H9 (cell line): ENCODE measurements around the gene SAMD14. TPM values are rescaled to one million over a fixed set of nuclear protein-coding genes. Genes with fewer than 3 reads are reported as not detected.
A peak's percentile ranks its signal among the peaks of the same experiment; 100 is the strongest.

ENCODE experiments used
- DNase-seq: peaks from one replicate; pipeline ENCODE4 v3.0.0-alpha.2; 2017
- H2AFZ ChIP-seq: one replicate; pipeline ENCODE4 v1.6.1; 2013; ENCODE audit warnings: mild to moderate bottlenecking, low read length, control low read depth, moderate library complexity
- H2AK5ac ChIP-seq: 2 replicates; pipeline ENCODE4 v1.6.1; 2013; ENCODE audit warnings: low read length, control low read depth, mixed read lengths; ENCODE audit not compliant: insufficient read length
- H2BK120ac ChIP-seq: one replicate; pipeline ENCODE4 v1.6.1; 2013; ENCODE audit warnings: low read depth, mild to moderate bottlenecking, low read length, control low read depth, inconsistent platforms; ENCODE audit not compliant: poor library complexity, severe bottlenecking
- H2BK12ac ChIP-seq: 2 replicates; pipeline ENCODE4 v1.6.1; 2013; ENCODE audit warnings: low read length, control low read depth, mixed read lengths, low read depth; ENCODE audit not compliant: insufficient read length
- H2BK15ac ChIP-seq: 2 replicates; pipeline ENCODE4 v1.6.1; 2013; ENCODE audit warnings: low read depth, low read length, control low read depth
- H2BK20ac ChIP-seq: one replicate; pipeline ENCODE4 v1.6.1; 2013; ENCODE audit warnings: low read depth, mild to moderate bottlenecking, low read length, control low read depth, inconsistent platforms; ENCODE audit not compliant: poor library complexity, severe bottlenecking
- H2BK5ac ChIP-seq: 2 replicates; pipeline ENCODE4 v1.6.1; 2013; ENCODE audit warnings: low read length, control low read depth, mixed read lengths; ENCODE audit not compliant: insufficient read length
- H3K14ac ChIP-seq: 2 replicates; pipeline ENCODE4 v1.6.1; 2013; ENCODE audit warnings: low read length, control low read depth; ENCODE audit not compliant: insufficient read depth
- H3K18ac ChIP-seq: 2 replicates; pipeline ENCODE4 v1.6.1; 2013; ENCODE audit warnings: low read depth, mild to moderate bottlenecking, mixed read lengths, low read length, control low read depth; ENCODE audit not compliant: insufficient read length
- H3K23ac ChIP-seq: 2 replicates; pipeline ENCODE4 v1.6.1; 2013; ENCODE audit warnings: low read length, control low read depth, mixed read lengths, low read depth; ENCODE audit not compliant: insufficient read length
- H3K23me2 ChIP-seq: 2 replicates; pipeline ENCODE4 v1.6.1; 2013; ENCODE audit warnings: low read depth, mild to moderate bottlenecking, mixed read lengths, low read length, control low read depth; ENCODE audit not compliant: insufficient read length, poor library complexity, severe bottlenecking
- H3K27ac ChIP-seq: 2 replicates; pipeline ENCODE4 v1.5.1; 2013; ENCODE audit warnings: low read length, control low read depth, mixed read lengths, low read depth; ENCODE audit not compliant: insufficient read length
- H3K27me3 ChIP-seq: 2 replicates; pipeline ENCODE4 v1.6.1; 2013; ENCODE audit warnings: low read length, control low read depth, inconsistent platforms; ENCODE audit not compliant: insufficient read depth
- H3K4ac ChIP-seq: 2 replicates; pipeline ENCODE4 v1.6.1; 2013; ENCODE audit warnings: low read depth, mild to moderate bottlenecking, control low read depth, inconsistent platforms, low read length, moderate library complexity
- H3K4me1 ChIP-seq: 2 replicates; pipeline ENCODE4 v1.6.1; 2013; ENCODE audit warnings: low read length, control low read depth, inconsistent platforms; ENCODE audit not compliant: insufficient read depth
- H3K4me2 ChIP-seq: 2 replicates; pipeline ENCODE4 v1.6.1; 2013; ENCODE audit warnings: low read length, control low read depth, mixed read lengths; ENCODE audit not compliant: insufficient read length, insufficient read depth
- H3K56ac ChIP-seq: 2 replicates; pipeline ENCODE4 v1.6.1; 2013; ENCODE audit warnings: low read depth, mild to moderate bottlenecking, mixed read lengths, low read length, control low read depth; ENCODE audit not compliant: insufficient read length
- H3K79me1 ChIP-seq: 2 replicates; pipeline ENCODE4 v1.6.1; 2013; ENCODE audit warnings: low read depth, mild to moderate bottlenecking, moderate library complexity, low read length, control low read depth, inconsistent platforms; ENCODE audit not compliant: insufficient read depth, poor library complexity, severe bottlenecking
- H3K79me2 ChIP-seq: 2 replicates; pipeline ENCODE4 v1.6.1; 2013; ENCODE audit warnings: low read length, control low read depth, inconsistent platforms; ENCODE audit not compliant: insufficient read depth
- H3K9ac ChIP-seq: 2 replicates; pipeline ENCODE4 v1.6.1; 2013; ENCODE audit warnings: low read length, control low read depth, mixed read lengths; ENCODE audit not compliant: insufficient read length; ENCODE audit errors: extremely low read depth
- H3K9me3 ChIP-seq: one replicate; pipeline ENCODE4 v1.6.1; 2013; ENCODE audit warnings: low read depth, low read length, inconsistent platforms; ENCODE audit not compliant: control insufficient read depth
- H3T11ph ChIP-seq: one replicate; pipeline ENCODE4 v1.6.1; 2013; ENCODE audit warnings: mild to moderate bottlenecking, low read length, control low read depth, inconsistent platforms
- H4K20me1 ChIP-seq: one replicate; pipeline ENCODE4 v1.6.1; 2013; ENCODE audit not compliant: control insufficient read depth, insufficient read length, insufficient read depth
- H4K5ac ChIP-seq: 2 replicates; pipeline ENCODE4 v1.6.1; 2013; ENCODE audit warnings: low read depth, mild to moderate bottlenecking, mixed read lengths, low read length, control low read depth; ENCODE audit not compliant: insufficient read length
- H4K8ac ChIP-seq: replicated peaks from 2 replicates; pipeline ENCODE4 v1.6.1; 2013; ENCODE audit warnings: low read length, control low read depth, mixed read lengths, low read depth; ENCODE audit not compliant: insufficient read length
- H4K91ac ChIP-seq: 2 replicates; pipeline ENCODE4 v1.6.1; 2013; ENCODE audit warnings: low read depth, mild to moderate bottlenecking, moderate library complexity, mixed read lengths, low read length, control low read depth; ENCODE audit not compliant: insufficient read length
- H3K27ac Mint-ChIP-seq, 3 experiments: 2 replicates in 2 of 3; 3 replicates in 1 of 3; pipeline ENCODE4 v1.8.0; 2020 to 2021; ENCODE audit warnings: mixed read lengths in 3 of 3, mild to moderate bottlenecking in 1 of 3, moderate library complexity in 1 of 3
- H3K27me3 Mint-ChIP-seq: 2 replicates; pipeline ENCODE4 v1.8.0; 2021; ENCODE audit warnings: low read depth, mild to moderate bottlenecking, moderate library complexity, mixed read lengths
- H3K36me3 Mint-ChIP-seq, 3 experiments: 2 replicates in 2 of 3; 3 replicates in 1 of 3; pipeline ENCODE4 v1.8.0; 2020 to 2021; ENCODE audit warnings: low read depth in 3 of 3, mixed read lengths in 3 of 3; ENCODE audit not compliant: insufficient read depth in 1 of 3
- H3K4me1 Mint-ChIP-seq, 2 experiments: 2 replicates each; pipeline ENCODE4 v1.8.0; 2020; ENCODE audit warnings: mixed read lengths in 2 of 2
- H3K4me3 Mint-ChIP-seq, 2 experiments: 2 replicates in 1 of 2; 3 replicates in 1 of 2; pipeline ENCODE4 v1.8.0; 2020 to 2021; ENCODE audit warnings: mild to moderate bottlenecking in 2 of 2, mixed read lengths in 2 of 2, moderate library complexity in 1 of 2
- H3K9me3 Mint-ChIP-seq, 2 experiments: 2 replicates in 1 of 2; 3 replicates in 1 of 2; pipeline ENCODE4 v1.8.0; 2020; ENCODE audit warnings: mild to moderate bottlenecking in 2 of 2, mixed read lengths in 2 of 2, moderate library complexity in 1 of 2
- CTCF ChIP-seq: fragments of 200-600 bp; sonication (generic); conservative IDR thresholded peaks from 3 replicates; pipeline ENCODE4 v1.8.0; 2021; ENCODE audit warnings: antibody characterized with exemption, mild to moderate bottlenecking
- WGBS: extraction: QIAGEN DNeasy Blood & Tissue Kit; methylation state at CpG from one replicate; pipeline ENCODE4 v1.1.7; 2013; ENCODE audit warnings: missing lambda C conversion rate, low lambda C conversion rate, mixed read lengths; ENCODE audit not compliant: insufficient read length; ENCODE audit errors: extremely low coverage; 5-methylcytosine and 5-hydroxymethylcytosine counted together
- total RNA-seq: library from RNA; stranded (reverse); gene quantifications from 2 replicates; pipeline ENCODE4 v1.2.1, GENCODE V29; 2021

Gene SAMD14
- total RNA-seq, 1 experiment from 2014 or later: 5.9 TPM

- Histone ChIP-seq H2AK5ac (no peak overlapping the region), H2BK15ac (no peak overlapping the region), H3K56ac (no peak overlapping the region), H3K27me3 (no peaks in the 10 kb centered on the region; the same call in 1 of the 2 replicates), H3T11ph (no peak overlapping the region), H2BK5ac (no peak overlapping the region), H3K14ac (no peak overlapping the region), H3K27ac (no peak overlapping the region), H3K9ac (no peak overlapping the region), H2BK20ac (no peak overlapping the region), H3K9me3 (no peaks in the 10 kb centered on the region), H3K79me2 (no peaks in the 10 kb centered on the region), H4K8ac (no peak overlapping the region), H3K23me2 (peaks cover 4% of the 10 kb centered on the region), H4K20me1 (peaks cover 2% of the 10 kb centered on the region), H2BK120ac (no peak overlapping the region), H3K23ac (no peak overlapping the region), H4K5ac (no peak overlapping the region), H3K4me1 (peaks cover 5% of the 10 kb centered on the region; the same call in 1 of the 2 replicates), H2AFZ (no peak overlapping the region), H3K4ac (no peak overlapping the region), H3K4me2 (no peak overlapping the region), H3K79me1 (no peaks in the 10 kb centered on the region), H2BK12ac (no peak overlapping the region), H4K91ac (no peak overlapping the region), H3K18ac (no peak overlapping the region)
- no peak for DNase-seq
- TF ChIP-seq CTCF: no peak
- H3K4me1 Mint-ChIP-seq: peaks cover 19 to 40% of the 10 kb centered on the region in 2 experiments
- H3K27me3 Mint-ChIP-seq: peaks cover 26% of the 10 kb centered on the region
- no peaks in the 10 kb centered on the region; a peak in 1 of 5 replicates for H3K9me3 Mint-ChIP-seq
- H3K27ac Mint-ChIP-seq: no peak overlapping the region
- WGBS: no CpG with 5 or more reads among the region's 16 CpGs
- H3K4me3 Mint-ChIP-seq: peak overlapping the region in 1 of 2 experiments; percentile 58; a peak in 2 of 5 replicates
- peaks cover 12 to 36% (median 32%) of the 10 kb centered on the region in 3 experiments; a peak in 6 of 7 replicates for H3K36me3 Mint-ChIP-seq
Observed at GRCh38 chr17:50134206-50135110, 4.5 kb upstream of the SAMD14 start.
